Skin epidermis (tissue), 12 donors: ENCODE results near the gene TSPAN5.

Experiments
- H3K27ac ChIP-seq, 21 experiments: fragments of 200-600 bp; sonication (generic) in 11 of 21; one replicate each; pipeline ENCODE4 v1.5.0; 2020; ENCODE audit warnings: mild to moderate bottlenecking in 3 of 21, inconsistent platforms in 2 of 21, moderate library complexity in 2 of 21
- H3K4me3 ChIP-seq, 7 experiments: fragments of 200-600 bp; sonication (generic) in 2 of 7; one replicate each; pipeline ENCODE4 v1.5.0; 2020; ENCODE audit warnings: inconsistent platforms in 2 of 7, mild to moderate bottlenecking in 2 of 7, moderate library complexity in 1 of 7

Gene TSPAN5

DNA sequence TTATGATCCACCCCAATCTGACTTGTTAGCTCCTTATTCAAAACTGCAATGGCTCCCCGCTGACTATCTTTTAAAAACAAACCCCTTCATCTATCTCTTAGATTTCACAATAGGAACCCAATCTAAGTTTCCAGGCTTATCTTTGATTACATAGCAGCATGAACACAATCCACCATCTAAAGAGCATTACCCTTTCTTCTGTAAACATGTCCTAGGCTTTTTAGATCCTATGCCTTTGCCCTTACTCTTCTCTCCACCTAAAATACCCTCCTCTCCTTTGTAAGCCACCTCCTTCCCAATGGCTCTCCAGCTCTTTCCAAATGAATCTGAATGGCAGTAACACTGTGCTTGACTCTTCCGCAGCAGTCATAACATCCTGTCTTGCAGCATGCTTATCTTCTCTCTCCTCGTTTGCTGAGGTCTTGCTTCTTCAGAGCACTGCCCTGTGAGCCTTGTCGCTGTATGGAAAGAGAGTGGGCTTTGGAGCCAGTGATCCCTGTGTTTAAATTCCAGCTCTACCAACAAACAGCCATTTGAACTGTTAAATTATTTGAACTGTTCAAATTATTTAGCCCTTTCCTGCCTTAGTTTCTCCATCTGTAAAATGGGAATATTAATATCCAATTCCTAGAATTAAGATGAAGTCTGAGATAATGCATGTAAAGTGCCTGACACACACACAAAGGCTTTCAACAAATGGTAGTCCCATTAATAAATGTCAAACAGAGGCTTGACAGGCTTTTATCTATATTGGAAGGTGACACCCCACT is 16.2 kb upstream of the TSPAN5 start:
- H3K27ac ChIP-seq: no peak overlapping the region
- no peak overlapping the region for H3K4me3 ChIP-seq

- no peak overlapping the region for H3K27ac ChIP-seq
- no peak overlapping the region for H3K4me3 ChIP-seq
These were observed 15.6 kb upstream of the TSPAN5 start for GRCh38 chr4:98673978-98674377.

DNA sequence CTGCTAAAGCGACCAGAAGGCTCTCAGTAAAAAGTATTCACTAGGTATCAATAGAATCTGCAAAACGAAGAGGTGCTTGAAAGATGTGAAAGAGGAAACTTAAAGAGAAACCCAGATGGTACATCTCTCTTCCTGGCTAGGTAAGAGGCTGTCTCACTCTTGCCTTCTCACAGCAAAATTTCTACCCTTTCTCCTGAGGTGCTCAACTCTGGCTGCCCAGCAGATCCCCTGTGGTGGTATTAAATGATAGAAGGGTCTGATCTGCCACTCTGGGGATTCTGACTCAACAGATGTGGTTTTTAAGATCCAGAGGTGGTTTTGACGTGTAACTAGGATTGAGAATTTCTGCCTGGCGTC is 14.9 kb upstream of the TSPAN5 start:
- H3K27ac ChIP-seq: no peak overlapping the region
- no peak overlapping the region for H3K4me3 ChIP-seq

DNA sequence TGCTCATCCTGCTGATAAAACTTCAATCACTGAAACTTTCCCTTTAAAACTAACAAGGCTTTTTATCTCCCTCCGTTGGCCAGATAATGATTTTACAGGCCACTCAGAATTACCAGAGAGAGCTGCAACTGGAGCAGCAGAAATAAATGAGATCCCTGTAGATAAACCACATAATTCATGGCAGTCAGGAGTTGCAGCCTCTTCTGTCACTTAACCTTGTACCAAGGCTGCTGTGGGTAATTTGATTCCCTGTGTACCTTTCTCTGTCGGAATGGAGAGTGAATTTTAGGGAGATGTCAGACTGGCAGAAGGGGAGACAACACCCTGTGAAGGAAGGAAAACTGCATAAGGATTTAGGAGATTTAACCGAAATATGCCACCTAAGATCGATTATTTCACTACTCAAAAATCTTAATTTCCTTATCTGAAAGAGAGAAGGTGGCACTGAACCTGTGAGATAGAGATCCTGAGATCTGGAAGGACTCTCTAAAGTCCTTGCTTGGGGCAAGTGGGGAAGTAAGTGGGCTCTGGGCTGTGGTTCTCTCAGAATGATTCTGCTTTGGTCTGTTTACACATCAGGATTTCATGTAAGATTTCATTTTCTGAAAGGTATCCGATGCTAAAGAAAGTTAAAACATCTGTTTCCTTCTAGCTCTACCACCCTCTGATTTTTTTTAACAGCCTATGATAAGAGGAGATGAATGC is 14.3 kb upstream of the TSPAN5 start:
- no peak overlapping the region for H3K27ac ChIP-seq

GRCh38 chr4:98671131-98671530 is 12.7 kb upstream of the TSPAN5 start:
- Histone ChIP-seq H3K27ac (no peak overlapping the region), H3K4me3 (no peak overlapping the region)

More for the DNA sequence above, 14.3 kb upstream of the TSPAN5 start:
- H3K4me3 ChIP-seq: no peak overlapping the region

- no peak overlapping the region for H3K4me3 ChIP-seq
These were observed 11.8 kb upstream of the TSPAN5 start for GRCh38 chr4:98670186-98670585.

GRCh38 chr4:98669577-98669976 is 11.2 kb upstream of the TSPAN5 start:
- no peak overlapping the region for H3K4me3 ChIP-seq
- H3K27ac ChIP-seq: no peak overlapping the region

More at GRCh38 chr4:98670186-98670585, 11.8 kb upstream of the TSPAN5 start:
- no peak overlapping the region for H3K27ac ChIP-seq

- H3K4me3 ChIP-seq: no peak overlapping the region
- peak overlapping the region in 2 of 21 experiments; percentile 19 to 84 for H3K27ac ChIP-seq
These were observed 6.5 kb upstream of the TSPAN5 start for GRCh38 chr4:98664959-98665358.

GRCh38 chr4:98663226-98664006 is 5.0 kb upstream of the TSPAN5 start:
- Histone ChIP-seq H3K27ac (peak overlapping the region in 20 of 21 experiments; percentile 20 to 89 (median 73)), H3K4me3 (no peak overlapping the region)

GRCh38 chr4:98662626-98663225 is 4.3 kb upstream of the TSPAN5 start:
- Histone ChIP-seq H3K27ac (peak overlapping the region in 20 of 21 experiments; percentile 20 to 89 (median 73)), H3K4me3 (no peak overlapping the region)

- Histone ChIP-seq H3K4me3 (no peak overlapping the region), H3K27ac (peak overlapping the region in 11 of 21 experiments; percentile 14 to 89 (median 78))
These were observed 3.6 kb upstream of the TSPAN5 start for GRCh38 chr4:98662055-98662453.

DNA sequence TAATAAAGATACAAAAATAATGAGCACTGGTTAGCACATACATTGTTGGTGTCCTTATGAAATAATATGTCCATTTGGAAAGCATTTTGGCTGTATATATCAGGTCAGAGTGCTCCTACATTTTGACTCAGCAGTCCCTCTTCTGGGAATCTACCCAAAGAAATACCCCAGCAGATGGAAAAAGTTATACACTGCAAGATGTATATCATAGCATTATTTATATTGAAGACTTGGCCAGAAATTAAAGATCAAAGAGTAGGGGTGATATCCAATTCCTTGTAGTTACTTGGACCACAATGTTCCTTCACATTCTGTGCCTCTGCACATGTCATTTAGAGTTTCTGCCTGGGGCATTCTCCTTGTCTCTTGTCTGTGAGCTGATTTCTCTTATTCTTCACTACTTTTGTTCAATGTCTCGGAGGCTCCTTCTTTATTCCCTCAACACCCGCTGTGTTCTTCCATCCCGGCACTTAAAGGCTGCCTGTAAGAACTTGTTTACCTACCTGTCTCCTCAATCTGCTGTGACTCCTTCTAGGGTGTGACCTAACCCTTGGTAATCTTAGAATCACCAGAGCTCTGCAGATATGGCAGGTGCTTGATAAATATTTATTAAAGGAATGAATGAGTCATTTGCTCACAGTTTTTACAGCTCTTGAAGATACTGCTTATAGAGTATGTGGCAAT is 3.1 kb upstream of the TSPAN5 start:
- peak overlapping the region in 12 of 21 experiments; percentile 19 to 89 (median 72) for H3K27ac ChIP-seq
- H3K4me3 ChIP-seq: no peak overlapping the region

- Histone ChIP-seq H3K27ac (peak overlapping the region in 10 of 21 experiments; percentile 27 to 87 (median 71)), H3K4me3 (peak overlapping the region in 5 of 7 experiments; percentile 53 to 87 (median 71))
These were observed 1.5 kb upstream of the TSPAN5 start for GRCh38 chr4:98659741-98660462.

GRCh38 chr4:98659106-98659592 is 738 bp upstream of the TSPAN5 start:
- H3K4me3 ChIP-seq: peak overlapping the region; percentile 53 to 87 (median 71)
- peak overlapping the region in 19 of 21 experiments; percentile 9 to 87 (median 80) for H3K27ac ChIP-seq

- H3K27ac ChIP-seq: peak overlapping the region in 20 of 21 experiments; percentile 14 to 85 (median 70)
These were observed 702 bp downstream of the TSPAN5 start for GRCh38 chr4:98657531-98658286.

DNA sequence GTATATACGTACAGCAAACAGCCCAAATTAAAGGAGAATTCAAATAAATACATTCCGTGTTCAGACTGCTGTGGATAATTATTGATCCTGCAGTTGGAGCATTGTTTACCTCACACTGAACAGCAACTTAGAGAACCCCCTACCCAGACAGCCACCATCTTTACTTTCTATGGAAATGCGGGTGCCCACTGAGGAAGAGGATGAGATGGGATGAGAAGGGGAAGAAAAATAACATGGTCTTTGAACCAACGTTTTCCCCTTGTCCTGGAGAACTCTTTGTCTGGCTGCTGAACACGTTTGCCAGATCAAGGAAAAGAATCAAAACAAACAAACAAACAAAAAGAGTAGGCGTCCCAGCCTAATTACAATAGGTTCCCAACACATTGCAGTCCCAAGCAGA is 1.5 kb downstream of the TSPAN5 start:
- Histone ChIP-seq H3K4me3 (peak overlapping the region; percentile 53 to 87 (median 71)), H3K27ac (peak overlapping the region in 4 of 21 experiments; percentile 64 to 84 (median 82))

More at GRCh38 chr4:98657531-98658286, 702 bp downstream of the TSPAN5 start:
- peak overlapping the region; percentile 53 to 87 (median 71) for H3K4me3 ChIP-seq

- H3K27ac ChIP-seq: peak overlapping the region in 1 of 21 experiments; percentile 84
- H3K4me3 ChIP-seq: peak overlapping the region in 3 of 7 experiments; percentile 53 to 77 (median 71)
These were observed 2.0 kb downstream of the TSPAN5 start for GRCh38 chr4:98656443-98656842.
